GM12873 (cell line): ENCODE measurements around the gene GALR2.

ENCODE experiments used
- CTCF ChIP-seq: IDR thresholded peaks from 2 replicates; pipeline ENCODE4 v1.5.1; 2012; ENCODE audit warnings: low read depth, mild to moderate bottlenecking, moderate library complexity, low read length, control low read depth; ENCODE audit not compliant: insufficient read depth; ENCODE audit errors: missing control alignments

The GALR2 gene

DNA sequence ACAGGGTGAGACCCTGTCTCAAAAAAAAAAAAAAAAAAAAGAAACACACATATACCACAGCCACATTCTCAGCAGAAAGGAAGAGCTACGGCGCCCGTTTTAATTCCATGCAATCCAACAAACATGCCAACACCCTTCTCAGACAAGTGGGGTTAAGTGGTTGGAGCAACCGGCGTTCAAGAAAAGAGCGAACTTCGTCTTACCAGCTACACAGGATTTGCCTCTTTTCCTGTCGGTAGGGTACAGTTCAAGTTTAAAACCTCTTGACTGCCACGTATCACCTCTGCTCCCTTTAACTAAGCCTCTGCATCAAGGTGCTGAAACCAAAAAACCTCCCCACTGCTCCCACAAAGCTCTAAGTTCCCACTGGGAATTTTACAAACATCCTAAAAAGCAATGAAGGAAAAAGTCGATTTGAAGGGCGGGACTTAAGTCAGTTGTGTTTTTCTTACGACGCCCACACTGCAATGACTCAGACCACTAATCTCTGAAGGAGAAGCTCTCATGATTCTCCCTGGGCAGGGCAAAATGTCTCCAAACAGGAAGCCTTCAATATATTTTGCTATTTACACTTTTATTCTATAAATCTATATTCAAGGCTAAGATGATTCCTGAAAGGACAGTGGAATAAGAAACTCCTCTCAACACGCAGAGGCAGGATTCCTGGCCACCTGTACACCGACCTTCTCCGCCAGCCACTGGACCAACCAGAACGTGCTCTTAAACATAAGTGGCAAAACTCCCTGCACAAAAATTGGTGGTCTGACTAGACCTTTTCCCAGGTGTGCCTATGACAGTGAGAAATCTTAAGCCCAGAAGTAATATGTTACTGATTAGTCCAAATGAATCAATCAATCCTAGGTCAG lies 21.1 kb upstream of the GALR2 start:
- no peak for TF ChIP-seq CTCF

GRCh38 chr17:76054112-76054476 lies 20.5 kb upstream of the GALR2 start:
- no peak for TF ChIP-seq CTCF

DNA sequence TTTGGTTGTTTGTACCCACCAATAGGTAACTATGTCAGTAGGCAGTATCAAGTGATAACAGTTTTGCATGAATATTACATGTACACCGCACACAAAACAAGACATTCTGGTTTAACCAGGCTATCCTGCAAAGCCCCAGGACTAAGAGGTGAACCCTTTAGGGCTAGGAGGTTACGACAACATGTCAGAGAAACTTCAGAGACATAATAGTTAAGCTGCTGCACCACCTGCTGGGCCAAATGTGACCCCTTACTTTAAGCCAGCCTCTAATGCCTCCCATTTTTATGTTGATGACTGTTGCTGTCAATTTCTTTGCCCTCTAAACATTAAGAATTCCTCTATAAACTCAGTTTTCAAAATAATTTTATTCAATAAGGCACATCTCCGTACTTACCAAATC lies 17.7 kb upstream of the GALR2 start:
- no peak for TF ChIP-seq CTCF

GRCh38 chr17:76063875-76064546 lies 10.6 kb upstream of the GALR2 start:
- no peak for TF ChIP-seq CTCF

DNA sequence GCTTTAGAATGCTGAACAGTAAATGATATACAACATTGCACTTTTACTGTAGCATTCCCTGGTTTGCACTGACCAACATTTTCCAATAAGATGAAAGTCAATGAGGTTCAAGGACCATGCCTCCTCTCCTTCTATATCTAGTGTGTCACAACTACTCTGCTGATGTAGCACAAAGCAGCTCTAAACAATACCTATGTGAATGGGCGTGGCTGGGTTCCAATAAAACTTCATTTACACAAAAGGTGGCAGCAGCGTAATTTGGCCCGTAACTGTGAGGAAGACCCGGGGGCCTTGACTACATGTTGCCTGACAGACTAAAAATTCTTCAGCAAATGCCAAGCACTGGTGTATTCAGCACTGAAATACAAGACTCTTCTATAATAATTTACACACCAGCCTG lies 8.8 kb upstream of the GALR2 start:
- TF ChIP-seq CTCF, result no peak

GRCh38 chr17:76071531-76072147 lies 2.9 kb upstream of the GALR2 start:
- no peak for TF ChIP-seq CTCF

DNA sequence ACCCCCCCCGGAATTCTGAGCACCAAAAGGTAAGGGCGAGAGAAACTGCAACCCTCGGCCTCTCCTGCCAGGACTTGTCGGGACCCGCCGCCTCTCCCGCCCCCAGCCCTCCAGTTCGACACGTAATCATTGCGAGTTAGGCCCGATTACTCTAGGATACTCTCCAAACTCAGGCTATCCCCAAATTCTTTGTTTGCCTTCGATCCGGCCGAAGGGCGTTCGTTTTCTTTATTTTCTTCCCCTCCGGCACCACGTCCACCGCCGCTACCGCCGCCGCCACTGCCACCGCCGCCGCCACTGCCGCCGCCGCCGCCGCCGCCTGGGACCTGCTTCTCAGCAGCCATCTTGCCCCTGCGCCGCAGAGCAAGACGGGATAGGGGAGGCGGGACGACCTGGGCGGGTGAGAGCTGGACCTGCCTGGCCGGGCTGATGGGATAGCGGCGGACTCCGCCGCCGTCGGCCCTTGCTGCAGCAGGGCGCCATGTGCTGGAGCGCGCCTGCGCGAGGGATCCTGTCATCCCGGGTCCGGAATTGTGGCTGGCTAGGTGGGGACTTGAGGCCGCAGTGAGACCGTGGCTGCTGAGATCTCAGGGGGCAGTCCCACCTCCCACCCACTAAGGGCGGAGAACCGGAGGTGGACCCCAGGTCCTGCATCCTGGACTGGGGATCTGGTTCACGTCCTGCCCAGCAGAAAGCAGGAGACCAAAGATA lies 2.3 kb upstream of the GALR2 start, which contains the start of gene SRP68:
TSS of gene SRP68 (minus strand) at position 370 of the 711 bp plus-strand sequence. CDS start at position 344, 26 bp downstream.
- TF ChIP-seq CTCF, result no peak
